Measurements from ENCODE around the gene RPUSD3.

DNA sequence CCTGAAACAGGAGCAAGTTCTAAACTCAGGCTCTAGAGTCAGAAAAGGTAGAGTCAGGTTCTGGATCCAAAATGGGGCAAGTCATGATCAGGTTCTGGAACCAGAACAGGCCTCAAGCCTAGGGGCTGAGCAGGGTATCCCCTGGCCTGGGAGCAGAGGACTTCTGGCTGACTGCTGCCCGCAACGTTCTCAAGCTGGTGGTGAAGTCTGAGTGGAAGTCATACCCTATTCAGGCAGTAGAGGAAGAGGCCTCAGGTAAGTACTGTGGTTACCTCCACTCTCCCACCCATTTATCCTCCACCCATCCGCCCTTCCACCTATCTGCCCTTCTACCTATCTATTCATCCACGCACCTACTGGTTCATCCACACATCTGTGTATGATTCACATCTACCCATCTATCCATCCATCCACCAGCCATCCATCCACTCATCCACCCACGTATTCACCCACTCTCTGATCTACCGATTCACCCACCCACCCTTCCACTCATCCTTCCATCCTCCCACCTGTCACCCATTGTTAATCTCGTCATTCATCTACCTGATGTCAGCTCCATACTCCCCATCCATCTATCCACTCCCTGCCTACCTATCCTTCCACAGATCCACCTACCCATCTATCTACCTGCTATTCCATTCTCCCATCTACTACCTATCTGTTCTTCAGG lies 25.0 kb downstream of the RPUSD3 start:
- no peak for TF ChIP-seq POLR2A (IDR thresholded peaks at IDR 0.05)
- TF ChIP-seq, protein P1, sequence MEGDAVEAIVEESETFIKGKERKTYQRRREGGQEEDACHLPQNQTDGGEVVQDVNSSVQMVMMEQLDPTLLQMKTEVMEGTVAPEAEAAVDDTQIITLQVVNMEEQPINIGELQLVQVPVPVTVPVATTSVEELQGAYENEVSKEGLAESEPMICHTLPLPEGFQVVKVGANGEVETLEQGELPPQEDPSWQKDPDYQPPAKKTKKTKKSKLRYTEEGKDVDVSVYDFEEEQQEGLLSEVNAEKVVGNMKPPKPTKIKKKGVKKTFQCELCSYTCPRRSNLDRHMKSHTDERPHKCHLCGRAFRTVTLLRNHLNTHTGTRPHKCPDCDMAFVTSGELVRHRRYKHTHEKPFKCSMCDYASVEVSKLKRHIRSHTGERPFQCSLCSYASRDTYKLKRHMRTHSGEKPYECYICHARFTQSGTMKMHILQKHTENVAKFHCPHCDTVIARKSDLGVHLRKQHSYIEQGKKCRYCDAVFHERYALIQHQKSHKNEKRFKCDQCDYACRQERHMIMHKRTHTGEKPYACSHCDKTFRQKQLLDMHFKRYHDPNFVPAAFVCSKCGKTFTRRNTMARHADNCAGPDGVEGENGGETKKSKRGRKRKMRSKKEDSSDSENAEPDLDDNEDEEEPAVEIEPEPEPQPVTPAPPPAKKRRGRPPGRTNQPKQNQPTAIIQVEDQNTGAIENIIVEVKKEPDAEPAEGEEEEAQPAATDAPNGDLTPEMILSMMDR (IDR thresholded peaks at IDR 0.05): no peak

Measured in thyroid gland (tissue), 4 donors.